DMS153 (cell line): ENCODE data around the gene TCF25.
A peak's percentile ranks its signal among the peaks of the same experiment; 100 is the strongest.
"Not testable (repeated sequence)": the region's sequence is repeated elsewhere in the genome, so short reads cannot be mapped to it uniquely, and the experiment has no call there.

Experiments
- DNase-seq: peaks from one replicate; lab custom pipeline; 2025; lab: John Stamatoyannopoulos, UW

Gene TCF25

GRCh38 chr16:89921131-89921701 lies 47.8 kb downstream of the TCF25 start:
- DNase-seq: no peak

- peak; percentile 37 for DNase-seq
Measured at GRCh38 chr16:89921702-89922476, 48.5 kb downstream of the TCF25 start.

- peak; percentile 51 for DNase-seq
Measured at GRCh38 chr16:89922477-89922883, 49.1 kb downstream of the TCF25 start.

- peak; percentile 69 for DNase-seq
Measured at GRCh38 chr16:89922884-89923639, 49.7 kb downstream of the TCF25 start, which contains the start of gene TUBB3. TSS of gene TUBB3 (plus strand) at chr16:89923342. CDS start at chr16:89923402, 60 bp downstream.

GRCh38 chr16:89923640-89924296 lies 50.4 kb downstream of the TCF25 start:
- DNase-seq: peak; percentile 22

- DNase-seq: no peak
Measured at GRCh38 chr16:89924297-89924924, 51.0 kb downstream of the TCF25 start.

- peak; percentile 20 for DNase-seq
Measured at GRCh38 chr16:89924925-89925307, 51.5 kb downstream of the TCF25 start.

- no peak for DNase-seq
Measured at GRCh38 chr16:89925596-89926079, 52.2 kb downstream of the TCF25 start.

GRCh38 chr16:89931305-89931896 lies 58.0 kb downstream of the TCF25 start:
- no peak for DNase-seq

GRCh38 chr16:89931964-89932363 lies 58.6 kb downstream of the TCF25 start:
- no peak for DNase-seq

GRCh38 chr16:89934019-89934418 lies 60.6 kb downstream of the TCF25 start:
- not testable (repeated sequence) for DNase-seq

- no peak for DNase-seq
Measured at GRCh38 chr16:89934611-89935553, 61.5 kb downstream of the TCF25 start.

GRCh38 chr16:89935620-89936019 lies 62.2 kb downstream of the TCF25 start:
- not testable (repeated sequence) for DNase-seq

GRCh38 chr16:89936034-89936433 lies 62.6 kb downstream of the TCF25 start:
- no peak for DNase-seq

- DNase-seq: no peak
Measured at GRCh38 chr16:89936508-89936907, 63.1 kb downstream of the TCF25 start.

- DNase-seq: no peak
Measured at GRCh38 chr16:89936981-89937380, 63.6 kb downstream of the TCF25 start.

- DNase-seq: no peak
Measured at GRCh38 chr16:89938175-89938885, 64.9 kb downstream of the TCF25 start.

GRCh38 chr16:89944773-89945172 lies 71.4 kb downstream of the TCF25 start:
- no peak for DNase-seq

- DNase-seq: peak; percentile 48
Measured at GRCh38 chr16:89945654-89946053, 72.3 kb downstream of the TCF25 start.
